T follicular helper cell (primary cell): ENCODE measurements around the gene TCL1B.
"Not testable (repeated sequence)": the region's sequence is repeated elsewhere in the genome, so short reads cannot be mapped to it uniquely, and the experiment has no call there.

ENCODE experiments used
- DNase-seq: peaks from one replicate; pipeline ENCODE4 v3.0.0-alpha.2; 2020; ENCODE audit warnings: low read depth
- total RNA-seq, 2 experiments: gene quantifications; one replicate each; lab custom pipeline; 2026; lab: John Stamatoyannopoulos, UW

TCL1B gene, protein sequence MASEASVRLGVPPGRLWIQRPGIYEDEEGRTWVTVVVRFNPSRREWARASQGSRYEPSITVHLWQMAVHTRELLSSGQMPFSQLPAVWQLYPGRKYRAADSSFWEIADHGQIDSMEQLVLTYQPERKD
- total RNA-seq, result 0 reads per million in 2 experiments

DNA sequence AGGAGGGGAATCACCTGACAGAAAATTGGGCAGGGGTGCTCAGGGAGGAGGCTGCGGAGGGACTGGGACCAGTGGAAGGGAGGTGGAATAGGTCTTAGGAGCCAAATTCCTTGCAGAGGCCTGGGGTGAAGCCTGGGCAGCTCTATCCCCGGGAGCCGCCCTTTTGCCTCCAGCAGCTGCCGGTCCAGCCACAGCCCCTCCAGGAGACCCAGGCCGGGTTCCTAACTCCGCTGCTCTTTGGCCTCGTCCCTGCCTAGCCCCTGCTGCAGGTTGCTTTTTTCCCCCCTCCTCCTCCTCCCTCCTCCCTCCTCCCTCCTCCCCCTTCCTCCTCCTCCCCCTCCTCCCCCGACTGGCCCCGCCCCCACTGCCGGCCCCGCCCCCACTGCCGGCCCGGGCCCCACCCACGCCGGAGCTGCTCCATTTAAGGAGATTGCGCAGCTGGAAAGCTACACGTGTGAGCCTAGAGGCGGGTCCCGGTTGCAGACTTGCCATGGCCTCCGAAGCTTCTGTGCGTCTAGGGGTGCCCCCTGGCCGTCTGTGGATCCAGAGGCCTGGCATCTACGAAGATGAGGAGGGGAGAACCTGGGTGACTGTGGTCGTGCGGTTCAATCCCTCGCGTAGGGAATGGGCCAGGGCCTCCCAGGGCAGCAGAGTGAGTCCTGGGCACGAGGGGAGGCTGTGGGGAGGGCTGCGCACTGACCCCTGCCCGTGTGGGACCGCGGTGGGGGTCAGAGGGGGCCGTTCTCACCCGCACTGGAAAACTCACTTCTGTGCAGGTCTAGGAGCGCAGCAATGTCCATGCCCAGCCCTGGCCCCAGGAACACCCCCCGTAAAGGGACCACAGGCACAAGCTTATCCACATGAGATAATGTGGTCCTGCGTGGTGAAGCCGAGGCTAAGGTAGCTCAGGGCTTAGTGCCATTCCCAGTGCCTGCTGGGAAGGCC is at the start of gene TCL1B:
TSS of gene TCL1B (plus strand) at position 449 of the 945 bp plus-strand sequence. CDS start at position 491, 42 bp downstream.
- DNase-seq, result no peak

DNA sequence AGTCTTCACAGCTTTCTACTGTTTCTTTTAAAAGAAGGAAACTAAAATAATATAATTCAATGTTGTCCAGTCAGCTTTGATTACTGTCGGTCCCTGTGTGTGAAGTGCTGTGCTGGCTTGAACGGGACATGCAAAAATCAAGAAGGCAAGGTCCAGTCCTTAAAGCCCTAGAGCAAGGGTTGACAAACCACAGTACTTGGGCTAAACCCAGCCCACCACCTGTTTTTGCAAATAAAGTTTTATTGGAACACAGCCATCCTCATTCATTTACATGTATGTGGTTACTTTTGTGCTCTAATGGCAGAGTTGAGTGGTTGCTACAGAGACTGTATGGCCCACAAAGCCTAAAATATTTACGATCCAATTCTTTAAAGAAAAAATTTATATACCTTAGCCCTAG is 41.2 kb upstream of the TCL1B start:
- no peak for DNase-seq

DNA sequence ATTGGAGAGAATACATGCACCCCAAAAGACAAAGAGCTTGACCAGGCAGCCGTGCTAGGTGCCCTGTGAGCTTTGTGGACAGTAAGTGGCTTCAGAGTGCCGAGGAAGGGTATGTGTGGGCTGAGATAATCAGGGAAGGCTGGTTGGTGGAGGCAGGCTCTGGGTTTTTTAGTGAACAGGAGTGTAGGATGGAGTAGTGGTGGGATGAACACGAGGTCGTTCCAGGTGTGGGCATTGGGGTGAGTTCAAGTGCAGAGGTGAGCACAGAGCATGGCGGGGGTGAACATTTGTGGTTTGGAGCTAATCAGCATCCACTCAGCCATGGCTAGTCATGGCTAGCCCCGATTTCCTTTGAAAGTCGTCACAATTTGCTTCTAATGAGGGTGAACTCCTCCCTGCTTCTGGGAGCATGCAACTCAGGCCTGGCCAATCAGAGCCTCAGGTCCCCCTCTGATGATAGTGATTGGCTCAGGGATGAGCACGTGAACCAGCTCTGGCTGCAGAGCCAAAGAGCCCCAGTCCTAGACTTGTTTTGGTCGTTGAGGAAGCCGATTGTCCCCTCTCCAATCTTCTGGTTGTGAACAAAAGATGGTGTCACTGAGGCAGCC is 40.7 kb upstream of the TCL1B start:
- DNase-seq, result no peak

DNA sequence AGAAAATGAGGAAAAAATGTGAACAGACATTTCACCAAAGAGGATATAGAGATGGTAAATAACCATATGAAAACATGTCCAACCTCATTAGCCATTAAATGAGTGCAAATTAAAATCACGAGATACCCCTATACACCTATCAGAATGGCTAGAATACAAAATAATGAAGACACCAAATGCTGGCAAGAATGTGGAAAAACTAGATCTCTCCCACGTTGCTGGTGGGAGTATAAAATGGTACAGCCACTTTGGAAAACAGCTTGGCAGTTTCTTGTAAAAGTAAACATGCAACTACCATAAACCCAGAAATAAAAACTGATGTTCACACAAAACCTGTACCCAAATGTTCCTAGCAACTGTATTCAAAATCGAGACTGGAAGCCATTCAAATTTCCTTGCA is 38.3 kb upstream of the TCL1B start:
- no peak for DNase-seq

DNA sequence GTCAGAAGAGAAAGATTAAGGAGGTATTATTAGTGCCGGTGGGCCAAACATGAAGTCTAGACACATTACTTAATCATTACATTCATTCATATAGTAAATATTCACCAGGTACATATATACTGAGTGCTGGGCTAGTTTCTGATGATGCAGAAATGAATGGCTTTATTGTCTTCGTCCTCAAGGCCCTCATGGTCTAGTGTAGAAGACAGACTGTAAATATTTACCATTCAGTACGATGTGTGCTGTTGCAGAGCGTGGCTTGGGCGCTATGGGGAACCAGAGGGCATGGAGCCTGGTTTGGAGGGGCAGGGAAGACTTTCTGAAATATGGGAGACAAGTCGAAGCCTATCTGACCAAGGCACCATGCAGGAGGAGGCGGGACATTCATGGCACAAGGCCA is 37.0 kb upstream of the TCL1B start:
- no peak for DNase-seq

DNA sequence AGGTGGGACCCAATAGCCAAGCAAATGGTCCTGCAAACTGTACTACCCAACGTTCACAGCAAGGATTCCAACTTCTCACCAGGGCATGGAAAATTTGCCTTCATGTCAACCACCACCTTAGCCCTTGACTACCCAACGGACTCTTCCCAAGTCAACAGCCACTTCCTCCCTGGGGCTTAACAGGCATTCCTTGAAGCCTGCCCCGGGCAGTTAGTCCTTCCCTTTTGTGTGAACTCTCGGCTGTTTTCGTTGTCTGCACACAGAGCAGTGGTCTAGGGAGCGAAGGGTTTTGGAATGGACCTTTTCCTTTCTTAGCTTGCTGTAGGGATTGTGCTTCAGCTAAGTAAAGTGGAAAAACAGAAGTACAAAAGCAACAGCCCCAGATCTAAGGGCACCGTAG is 35.2 kb upstream of the TCL1B start:
- no peak for DNase-seq

DNA sequence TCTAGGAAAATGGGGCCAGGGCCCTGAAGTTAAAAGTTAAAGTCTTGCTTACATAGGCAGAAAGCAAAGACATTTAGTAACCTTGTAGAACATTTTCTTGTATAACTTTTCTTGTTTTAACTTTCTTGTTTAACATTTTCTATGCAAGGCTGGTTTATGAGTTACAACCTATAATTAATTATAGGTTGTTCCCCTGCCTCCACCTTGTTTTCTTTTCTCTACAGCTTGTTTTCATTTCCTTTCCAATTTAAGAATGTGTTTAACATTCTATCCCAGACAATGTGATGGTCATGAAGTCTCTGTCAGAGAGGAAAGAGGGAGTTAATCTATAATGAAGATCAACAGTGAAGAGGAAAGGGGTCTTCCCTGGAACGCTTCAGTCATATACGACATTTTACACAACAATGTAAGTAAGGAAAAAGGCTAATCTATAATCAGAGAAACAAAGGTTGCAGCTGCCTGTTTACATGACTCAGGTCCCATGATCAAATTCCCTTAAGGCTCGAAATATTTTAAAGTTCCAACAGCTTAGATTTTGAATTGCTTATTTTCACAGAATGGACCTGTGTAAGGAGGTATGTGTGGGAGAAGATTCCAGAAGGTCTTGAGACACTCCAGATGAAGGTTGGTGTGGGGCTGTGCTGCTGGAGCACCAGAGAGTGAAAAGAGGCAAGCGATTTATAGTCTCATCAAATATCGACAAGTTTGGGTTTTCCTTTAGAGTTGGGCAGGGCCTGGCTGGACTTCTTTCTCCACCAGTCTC is 34.2 kb upstream of the TCL1B start:
- no peak for DNase-seq

DNA sequence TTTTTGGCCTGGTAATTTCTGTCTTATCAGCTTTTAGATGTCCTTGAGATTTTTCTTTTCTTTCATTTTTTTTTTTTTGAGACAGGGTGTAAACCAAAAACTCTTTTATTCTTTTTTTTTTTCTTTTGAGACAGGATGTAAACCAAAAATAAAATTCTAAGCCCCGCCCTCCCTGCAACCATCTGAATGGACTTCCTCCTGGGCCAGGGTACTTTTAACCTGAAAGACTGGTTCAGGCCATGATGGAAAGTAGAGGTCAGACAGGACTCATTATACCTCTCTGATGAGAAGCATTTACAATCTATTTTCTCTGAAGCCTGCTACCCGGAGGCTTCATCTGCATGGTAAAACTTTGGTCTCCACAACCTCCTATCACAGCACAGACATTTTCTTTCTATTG is 33.5 kb upstream of the TCL1B start:
- no peak for DNase-seq

DNA sequence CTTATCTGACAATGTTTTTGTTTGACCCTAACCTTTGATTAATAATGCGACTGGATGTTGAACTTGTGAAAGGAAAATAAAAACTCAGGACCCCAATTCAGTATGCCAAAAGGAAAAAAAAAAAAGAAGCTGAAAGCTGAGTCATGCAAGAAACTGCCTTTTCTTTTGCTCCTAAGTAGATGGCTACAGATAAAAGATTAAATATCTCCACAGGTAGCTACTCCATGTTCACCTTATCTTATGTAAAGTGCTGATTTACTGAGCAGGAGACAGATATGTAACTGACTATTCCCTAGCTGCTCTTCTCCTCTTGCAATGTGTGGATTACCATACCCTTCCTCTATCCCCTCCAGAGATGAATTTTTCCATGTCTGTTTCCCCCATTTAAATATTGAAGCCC is 30.8 kb upstream of the TCL1B start:
- no peak for DNase-seq

DNA sequence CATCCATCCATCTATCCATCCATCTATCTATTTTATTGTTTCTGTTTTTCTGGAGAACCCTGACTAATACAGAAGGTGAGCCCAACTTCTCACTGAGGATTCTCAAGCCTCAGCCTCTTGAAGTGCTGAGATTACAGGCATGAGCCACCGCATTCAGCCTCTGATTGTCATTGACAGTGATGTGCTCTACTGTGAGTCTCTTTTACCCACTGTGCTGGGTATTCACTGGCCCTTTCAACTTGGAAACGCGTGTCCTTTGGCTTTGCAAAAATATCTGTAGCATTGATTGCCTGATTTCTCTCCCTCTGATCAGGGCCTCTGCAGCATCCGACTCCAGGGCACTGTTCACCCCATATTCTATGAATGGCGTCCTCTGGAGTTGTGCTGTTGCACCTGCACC is 29.6 kb upstream of the TCL1B start:
- no peak for DNase-seq

DNA sequence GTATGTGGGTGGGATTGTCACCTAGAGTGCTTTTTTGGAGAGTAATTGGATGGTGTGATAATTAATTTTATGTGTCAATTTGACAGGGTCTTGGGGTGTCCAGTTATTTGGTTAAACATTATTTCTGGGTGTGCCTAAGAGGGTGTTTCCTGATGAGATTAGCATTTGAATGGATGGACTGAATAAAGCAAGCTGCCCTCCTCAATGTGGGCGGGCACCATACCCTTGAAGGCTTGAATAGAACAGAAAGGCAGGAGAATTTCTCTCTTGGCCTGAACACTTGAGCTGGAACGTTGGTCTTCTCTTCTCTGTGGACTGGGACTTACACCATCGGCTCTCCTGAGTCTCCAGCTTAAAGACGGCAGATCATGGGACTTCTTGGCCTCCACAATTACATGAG is 28.8 kb upstream of the TCL1B start:
- no peak for DNase-seq

DNA sequence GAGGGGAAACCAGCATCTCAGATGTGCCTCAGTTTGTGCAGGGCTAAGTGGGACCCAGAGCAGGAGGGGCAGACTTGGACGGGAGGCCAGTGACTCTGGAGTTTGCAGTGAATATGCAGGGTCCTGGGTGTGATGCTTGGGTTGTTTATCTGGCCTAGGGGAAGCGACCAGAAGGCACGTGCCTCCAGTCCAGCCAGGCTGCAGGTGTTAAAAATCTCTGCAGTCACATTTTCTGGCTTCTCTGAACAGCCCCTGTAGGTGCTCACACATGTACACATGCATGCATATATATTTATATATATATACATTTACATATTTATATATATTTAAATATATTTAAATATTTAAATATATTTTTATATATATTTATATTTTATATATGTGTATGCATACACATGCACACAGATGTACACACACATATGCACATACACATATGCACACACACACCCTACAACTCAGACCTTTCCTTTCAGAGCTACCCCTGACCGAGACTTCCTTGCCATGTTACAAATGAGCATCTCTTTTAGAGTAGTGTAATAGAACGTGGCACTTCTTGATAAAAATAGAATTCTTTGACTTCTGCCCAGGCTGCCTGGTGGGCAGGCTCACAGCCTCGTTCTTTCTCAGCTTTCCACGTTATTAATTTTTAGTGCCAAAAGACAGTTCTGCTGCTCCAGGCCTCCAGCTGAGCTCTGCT is 26.8 kb upstream of the TCL1B start:
- DNase-seq, result no peak

DNA sequence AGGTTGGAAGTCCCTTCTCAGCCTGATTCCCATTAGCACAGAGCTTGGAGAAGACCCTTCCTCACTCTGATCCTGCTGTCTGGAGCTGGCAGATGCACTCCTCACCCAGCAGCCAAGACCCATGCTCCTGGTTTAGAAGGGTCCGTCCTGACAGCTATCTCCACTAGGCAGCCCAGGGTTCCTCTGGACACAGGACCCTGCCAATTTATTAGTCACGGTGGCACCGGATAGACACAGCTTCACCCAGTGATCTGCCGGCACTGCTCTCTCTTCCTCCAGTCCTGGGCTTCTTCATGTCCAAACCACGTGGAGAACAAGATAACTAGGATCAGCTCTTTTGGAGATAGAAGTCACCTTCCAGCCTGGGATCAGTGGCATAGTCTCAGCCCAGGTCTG is 26.2 kb upstream of the TCL1B start:
- no peak for DNase-seq

DNA sequence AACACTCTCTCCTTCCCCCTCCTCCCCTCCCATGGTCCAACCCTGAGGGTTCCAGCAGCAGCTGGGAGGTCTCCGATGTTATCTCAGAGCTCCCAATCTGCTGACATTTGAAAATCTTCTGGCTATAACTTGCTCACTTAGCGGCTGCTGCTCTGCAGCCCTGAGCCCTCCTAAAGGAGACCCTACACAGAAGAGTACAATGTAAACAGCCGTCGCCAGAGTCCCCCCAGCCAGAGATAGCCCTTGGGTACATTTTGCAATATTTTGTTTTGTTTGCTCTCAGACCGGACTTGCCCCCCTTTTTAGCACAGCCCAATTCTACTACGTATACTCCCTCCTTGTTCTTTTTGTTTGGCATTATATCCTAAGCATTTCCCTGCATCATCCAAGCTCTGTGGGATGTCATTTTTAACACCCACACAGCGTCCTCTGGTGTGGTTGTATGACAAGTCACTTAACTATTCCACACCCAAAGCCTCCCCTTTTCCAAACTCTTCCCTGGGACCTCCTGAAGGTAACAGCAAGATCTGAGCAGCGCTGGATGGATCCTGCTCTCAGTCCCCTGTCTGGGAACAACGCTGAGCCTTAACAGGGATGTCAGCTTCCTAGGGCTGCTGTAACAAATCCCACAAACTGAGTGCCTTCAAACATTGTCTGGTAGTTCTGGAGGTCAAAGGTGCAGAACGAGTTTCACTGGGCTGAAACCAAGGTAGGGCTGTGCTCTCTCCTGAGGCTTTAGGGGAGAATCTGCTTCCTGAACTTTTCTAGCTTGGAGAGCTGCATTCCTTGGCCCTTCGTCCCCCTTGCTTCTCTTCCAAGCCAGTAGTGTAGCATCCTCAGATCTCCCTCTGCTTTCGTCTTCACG is 25.3 kb upstream of the TCL1B start:
- no peak for DNase-seq

DNA sequence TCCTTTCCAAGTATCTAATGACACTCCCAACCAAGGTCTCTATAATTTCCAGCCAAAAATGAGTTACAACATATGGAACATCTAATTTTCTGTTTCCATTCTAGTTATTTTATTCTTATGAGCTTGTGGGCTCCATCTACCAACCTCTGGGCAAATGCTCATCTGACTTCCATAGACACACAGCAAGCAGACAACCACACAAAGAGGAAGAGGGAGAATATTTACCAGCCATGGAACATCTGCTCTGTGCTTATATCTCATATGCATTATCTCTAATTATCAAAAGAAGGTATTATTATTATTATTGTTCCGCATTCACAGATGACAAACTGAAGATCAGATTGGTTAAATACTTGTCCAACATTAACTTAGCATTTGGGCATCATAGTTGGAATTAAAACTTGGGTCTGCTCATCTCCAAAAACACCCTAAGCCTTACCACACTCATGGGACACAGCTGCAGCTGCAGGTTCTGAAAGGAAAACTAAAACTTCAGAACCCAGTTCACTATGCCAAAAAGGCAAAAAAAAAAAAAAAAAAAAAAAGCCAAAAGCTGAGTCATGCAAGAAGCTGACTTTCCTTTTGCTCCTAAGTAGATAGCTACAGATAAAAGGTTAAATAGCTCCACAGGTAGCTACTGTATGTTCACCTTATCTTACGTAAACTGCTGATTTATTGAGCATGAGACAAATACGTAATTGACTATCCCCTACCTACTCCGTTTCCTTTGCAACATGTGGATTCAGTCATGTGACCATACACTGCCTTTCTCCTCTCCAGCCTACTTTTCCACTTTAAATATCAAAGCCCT is 23.6 kb upstream of the TCL1B start:
- no peak for DNase-seq

DNA sequence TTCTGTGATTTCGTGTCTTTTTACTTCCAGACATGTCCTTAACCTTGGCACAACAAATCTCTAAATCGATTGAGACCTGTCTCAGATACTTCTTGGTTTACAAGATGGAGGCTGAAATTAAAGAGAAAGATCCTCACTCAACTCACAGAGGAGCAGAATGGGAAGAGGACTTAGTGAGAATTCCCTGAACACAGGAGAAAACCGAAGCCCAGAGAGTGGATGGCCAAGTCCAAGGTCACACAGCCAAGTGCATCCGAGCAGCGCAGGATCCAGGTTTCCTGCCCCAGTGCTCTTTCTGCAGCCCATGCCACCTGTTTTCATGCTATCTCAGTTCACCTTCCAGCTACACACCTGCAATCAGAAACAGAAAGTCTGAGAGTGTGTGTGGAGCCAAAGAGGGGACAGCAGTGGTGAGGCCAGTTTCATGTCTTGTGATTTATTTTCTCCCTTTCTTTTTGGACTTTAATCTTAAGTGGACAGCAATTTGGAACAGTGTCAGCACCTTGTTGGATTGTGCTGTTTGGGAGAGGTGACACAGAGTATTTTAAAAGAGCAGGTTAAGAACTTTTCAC is 22.9 kb upstream of the TCL1B start:
- no peak for DNase-seq

DNA sequence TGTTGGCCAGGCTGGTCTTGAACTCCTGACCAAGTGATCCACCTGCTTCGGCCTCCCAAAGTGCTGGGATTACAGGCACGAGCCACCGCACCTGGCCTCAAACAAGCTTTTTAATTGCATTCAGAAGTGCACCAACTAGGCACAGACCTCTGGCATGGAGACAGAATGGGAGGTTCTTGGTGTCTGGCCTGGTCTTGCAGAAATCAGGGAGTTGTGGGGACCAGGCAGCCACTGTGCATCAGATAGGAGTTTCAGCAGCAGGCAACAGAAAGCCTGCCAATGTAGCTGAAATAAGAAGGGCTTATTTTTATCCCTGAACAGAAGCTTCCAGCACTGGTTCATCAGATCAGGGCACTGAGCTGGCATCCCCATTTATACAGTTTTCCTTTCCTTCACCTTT is 22.2 kb upstream of the TCL1B start:
- DNase-seq, result no peak

DNA sequence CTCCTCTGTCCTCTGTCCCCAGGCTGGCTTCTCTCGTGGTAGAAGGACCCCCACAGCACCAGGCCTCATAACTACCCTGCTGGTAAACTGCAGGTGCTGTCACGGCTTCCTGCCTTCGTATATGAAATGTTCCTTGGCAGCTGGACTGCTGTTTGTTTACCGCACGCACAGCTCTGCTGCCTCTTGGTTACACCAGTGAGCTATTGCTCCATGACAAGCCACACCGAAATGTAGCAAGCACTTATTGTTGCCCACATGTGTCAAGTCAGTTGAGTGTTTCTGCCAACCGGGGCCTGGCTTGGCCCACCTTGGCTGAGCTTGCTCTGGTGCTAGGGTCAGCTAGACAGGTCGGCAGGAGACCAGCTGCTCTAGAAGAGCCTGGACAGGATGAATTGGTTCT is 21.7 kb upstream of the TCL1B start:
- no peak for DNase-seq

DNA sequence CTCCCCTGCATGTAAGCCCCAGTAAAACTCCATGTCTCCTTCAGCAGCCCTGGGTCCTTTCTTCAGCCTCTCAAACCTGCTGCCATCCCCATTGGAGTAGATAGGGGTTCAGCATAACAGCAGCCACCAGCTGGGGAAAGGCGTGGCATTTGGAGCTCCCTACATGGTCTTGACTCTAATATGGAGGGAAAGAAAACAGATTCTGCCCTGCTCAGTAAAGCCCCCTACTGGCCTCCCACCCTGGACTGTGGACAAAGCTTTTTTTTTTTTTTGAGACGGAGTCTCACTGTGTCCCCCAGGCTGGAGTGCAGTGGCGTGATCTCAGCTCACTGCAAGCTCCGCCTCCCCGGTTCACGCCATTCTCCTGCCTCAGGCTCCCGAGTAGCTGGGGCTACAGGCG is 20.7 kb upstream of the TCL1B start:
- DNase-seq, result not testable (repeated sequence)

DNA sequence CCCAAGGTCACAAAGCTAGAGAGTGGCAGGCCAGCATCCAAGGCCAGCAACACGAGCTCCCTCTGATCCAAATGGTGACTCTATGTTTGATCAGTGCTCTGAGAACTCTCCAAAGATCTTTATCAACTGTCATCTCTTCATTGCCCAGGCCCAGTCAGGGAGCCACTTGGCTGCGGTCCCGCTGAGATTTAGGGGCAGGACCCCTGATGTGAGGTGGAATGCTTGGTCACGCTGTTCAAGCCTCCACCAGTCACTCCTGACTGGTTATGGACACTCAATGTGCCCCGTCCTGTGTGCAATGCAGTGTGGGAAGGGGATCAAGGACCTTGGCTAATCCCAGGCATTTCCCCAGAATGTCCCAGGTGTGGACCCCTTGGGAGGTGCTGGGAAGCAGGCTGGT is 19.8 kb upstream of the TCL1B start:
- DNase-seq, result no peak
